ENCODE data around the gene MLN.

- TF ChIP-seq CTCF (IDR thresholded peaks at IDR 0.05), result no peak
- no peak for TF ChIP-seq POLR2A (IDR thresholded peaks at IDR 0.05)
Measured at GRCh38 chr6:33845031-33845745, 41.4 kb upstream of the MLN start.

All from Peyer's patch (tissue), 4 donors.